Natural killer cell (primary cell): Measurements from ENCODE around the gene PLSCR4. TPM values are rescaled to one million over a fixed set of nuclear protein-coding genes. Genes with fewer than 3 reads are reported as not detected.

Experiments
- ATAC-seq, 3 donors: fragments of 150-1000 bp in 2 of 3; fragments of 200-7000 bp in 1 of 3; cut with Tn5 transposase; 1 replicate in 1 of 3; 2 replicates in 2 of 3; pipeline ENCODE4 v1.10.0; 2021; ENCODE audit warnings: mild to moderate bottlenecking in 2 of 3, moderate library complexity in 2 of 3
- DNase-seq, 2 donors: peaks; one replicate each; pipeline versions ENCODE4 v3.0.0 to v3.0.0-alpha.2; 2013 to 2021; ENCODE audit warnings: mixed read lengths in 1 of 2
- H3K27ac ChIP-seq: one replicate; pipeline ENCODE4 v1.5.1; 2013; ENCODE audit warnings: mild to moderate bottlenecking, low read length
- H3K27me3 ChIP-seq: one replicate; pipeline ENCODE4 v1.6.1; 2013; ENCODE audit warnings: low read length; ENCODE audit not compliant: control insufficient read depth, insufficient read depth
- H3K36me3 ChIP-seq: one replicate; pipeline ENCODE4 v1.6.1; 2013; ENCODE audit warnings: low read length; ENCODE audit not compliant: control insufficient read depth, insufficient read depth
- H3K4me1 ChIP-seq: one replicate; pipeline ENCODE4 v1.6.1; 2013; ENCODE audit warnings: low read length; ENCODE audit not compliant: control insufficient read depth, insufficient read depth
- H3K4me3 ChIP-seq: one replicate; pipeline ENCODE4 v1.5.1; 2013; ENCODE audit warnings: low read length
- H3K9me3 ChIP-seq: one replicate; pipeline ENCODE4 v1.6.1; 2013; ENCODE audit warnings: low read length; ENCODE audit not compliant: control insufficient read depth, insufficient read depth
- H3K27ac Mint-ChIP-seq, 2 donors: one replicate each; pipeline ENCODE4 v1.8.0; 2022; ENCODE audit warnings: mild to moderate bottlenecking in 2 of 2, mixed read lengths in 2 of 2, moderate library complexity in 1 of 2
- H3K27me3 Mint-ChIP-seq, 2 donors: one replicate each; pipeline ENCODE4 v1.8.0; 2022; ENCODE audit warnings: low read depth in 2 of 2, mixed read lengths in 2 of 2
- H3K36me3 Mint-ChIP-seq: one replicate; pipeline ENCODE4 v1.8.0; 2022; ENCODE audit warnings: mixed read lengths
- H3K4me1 Mint-ChIP-seq, 2 donors: one replicate each; pipeline ENCODE4 v1.8.0; 2022; ENCODE audit warnings: mixed read lengths in 2 of 2
- H3K4me3 Mint-ChIP-seq: one replicate; pipeline ENCODE4 v1.8.0; 2022; ENCODE audit warnings: mild to moderate bottlenecking, moderate library complexity, mixed read lengths
- H3K9me3 Mint-ChIP-seq, 2 donors: one replicate each; pipeline ENCODE4 v1.8.0; 2022; ENCODE audit warnings: mixed read lengths in 2 of 2
- CTCF ChIP-seq: fragments of 200-600 bp; IDR thresholded peaks from one replicate; pipeline ENCODE4 v1.8.0; 2022; ENCODE audit warnings: antibody characterized with exemption
- WGBS: methylation state at CpG from one replicate; pipeline ENCODE4 v1.1.7; 2013; ENCODE audit warnings: missing lambda C conversion rate; ENCODE audit not compliant: insufficient coverage; 5-methylcytosine and 5-hydroxymethylcytosine counted together
- intact Hi-C: fragments of 100-400 bp; cut with micrococcal nuclease; formaldehyde crosslinking; loops from one replicate; pipeline ENCODE4 v1.14.2; 2022
- total RNA-seq, 4 donors: library from RNA; stranded (reverse); fragments of 120-200 nt in 1 of 4; gene quantifications; one replicate each; pipeline versions ENCODE4 v1.2.3 to v1.2.4, GENCODE V29; 2013 to 2022

The PLSCR4 gene
- total RNA-seq, 3 donors from 2014 or later (not counting 1 experiment from before 2014, with no cell fraction given), result 0.11 to 0.21 TPM; not detected in 1

- TF ChIP-seq CTCF, result no peak
- DNase-seq (no peak), ATAC-seq (no peak)
- Histone ChIP-seq H3K4me1 (no peaks in the 10 kb centered on the region), H3K27me3 (no peaks in the 10 kb centered on the region), H3K9me3 (no peaks in the 10 kb centered on the region), H3K36me3 (no peaks in the 10 kb centered on the region), H3K27ac (no peak overlapping the region), H3K4me3 (no peak overlapping the region)
- Mint-ChIP-seq H3K4me3 (no peak overlapping the region), H3K9me3 (peaks cover 1 to 6% of the 10 kb centered on the region in 2 donors), H3K36me3 (no peaks in the 10 kb centered on the region), H3K27ac (no peak overlapping the region), H3K4me1 (no peaks in the 10 kb centered on the region), H3K27me3 (no peaks in the 10 kb centered on the region)
- WGBS, result 83% methylated on average over 3 of the region's 3 CpGs
- intact Hi-C loops, result no loop called here
Measured at GRCh38 chr3:146275476-146275875, 24.6 kb upstream of the PLSCR4 start.

GRCh38 chr3:146274833-146275232, 23.9 kb upstream of the PLSCR4 start:
- Mint-ChIP-seq H3K4me3 (no peak overlapping the region), H3K9me3 (peaks cover 3 to 6% of the 10 kb centered on the region in 2 donors), H3K4me1 (no peaks in the 10 kb centered on the region), H3K27me3 (no peaks in the 10 kb centered on the region), H3K36me3 (no peaks in the 10 kb centered on the region), H3K27ac (no peak overlapping the region)
- ATAC-seq (no peak), DNase-seq (no peak)
- no peak overlapping the region for H3K4me3 ChIP-seq
- no peak overlapping the region for H3K27ac ChIP-seq
- TF ChIP-seq CTCF, result no peak
- WGBS, result 94% methylated on average over 1 of the region's 1 CpG
- H3K27me3 ChIP-seq, result no peaks in the 10 kb centered on the region
- no peaks in the 10 kb centered on the region for H3K4me1 ChIP-seq
- no peaks in the 10 kb centered on the region for H3K9me3 ChIP-seq
- no peaks in the 10 kb centered on the region for H3K36me3 ChIP-seq
- intact Hi-C loops, result no loop called here

GRCh38 chr3:146273721-146274407, 23.0 kb upstream of the PLSCR4 start:
- no peak for ATAC-seq

More at GRCh38 chr3:146273721-146274407, 23.0 kb upstream of the PLSCR4 start:
- no peaks in the 10 kb centered on the region for H3K4me1 ChIP-seq
- no peak overlapping the region for H3K4me3 ChIP-seq
- H3K9me3 ChIP-seq, result no peaks in the 10 kb centered on the region
- H3K36me3 ChIP-seq, result no peaks in the 10 kb centered on the region
- H3K27me3 Mint-ChIP-seq, result no peaks in the 10 kb centered on the region
- no peaks in the 10 kb centered on the region for H3K36me3 Mint-ChIP-seq
- WGBS, result 100% methylated on average over 3 of the region's 6 CpGs
- TF ChIP-seq CTCF, result no peak
- DNase-seq, result no peak
- peaks cover 3 to 6% of the 10 kb centered on the region in 2 donors for H3K9me3 Mint-ChIP-seq
- H3K4me1 Mint-ChIP-seq, result no peaks in the 10 kb centered on the region
- no peaks in the 10 kb centered on the region for H3K27me3 ChIP-seq
- no peak overlapping the region for H3K27ac Mint-ChIP-seq
- H3K27ac ChIP-seq, result no peak overlapping the region
- intact Hi-C loops, result no loop called here
- no peak overlapping the region for H3K4me3 Mint-ChIP-seq
